Dermis microvascular lymphatic vessel endothelial cell (primary cell): Measurements from ENCODE around the gene LTA4H. TPM values are rescaled to one million over a fixed set of nuclear protein-coding genes. Genes with fewer than 3 reads are reported as not detected.

ENCODE experiments used
- DNase-seq, 2 donors: peaks; one replicate each; pipeline versions ENCODE4 v3.0.0 to v3.0.0-alpha.2; 2010; ENCODE audit warnings: low read depth in 2 of 2
- total RNA-seq: library from RNA; depleted of rRNA; stranded (reverse); fragments of >200 nt; gene quantifications from 2 replicates; pipeline ENCODE4 v1.2.1, GENCODE V29; 2014

LTA4H gene
- total RNA-seq, 1 donor from 2014 or later, result 52.5 TPM

- DNase-seq, result no peak
These were observed 22.7 kb upstream of the LTA4H start for GRCh38 chr12:96057986-96058553.

- no peak for DNase-seq
These were observed 21.5 kb upstream of the LTA4H start for GRCh38 chr12:96056646-96057455.

- peak in 1 of 2 donors; percentile 81 for DNase-seq
These were observed 18.8 kb upstream of the LTA4H start for GRCh38 chr12:96054244-96054610.

DNA sequence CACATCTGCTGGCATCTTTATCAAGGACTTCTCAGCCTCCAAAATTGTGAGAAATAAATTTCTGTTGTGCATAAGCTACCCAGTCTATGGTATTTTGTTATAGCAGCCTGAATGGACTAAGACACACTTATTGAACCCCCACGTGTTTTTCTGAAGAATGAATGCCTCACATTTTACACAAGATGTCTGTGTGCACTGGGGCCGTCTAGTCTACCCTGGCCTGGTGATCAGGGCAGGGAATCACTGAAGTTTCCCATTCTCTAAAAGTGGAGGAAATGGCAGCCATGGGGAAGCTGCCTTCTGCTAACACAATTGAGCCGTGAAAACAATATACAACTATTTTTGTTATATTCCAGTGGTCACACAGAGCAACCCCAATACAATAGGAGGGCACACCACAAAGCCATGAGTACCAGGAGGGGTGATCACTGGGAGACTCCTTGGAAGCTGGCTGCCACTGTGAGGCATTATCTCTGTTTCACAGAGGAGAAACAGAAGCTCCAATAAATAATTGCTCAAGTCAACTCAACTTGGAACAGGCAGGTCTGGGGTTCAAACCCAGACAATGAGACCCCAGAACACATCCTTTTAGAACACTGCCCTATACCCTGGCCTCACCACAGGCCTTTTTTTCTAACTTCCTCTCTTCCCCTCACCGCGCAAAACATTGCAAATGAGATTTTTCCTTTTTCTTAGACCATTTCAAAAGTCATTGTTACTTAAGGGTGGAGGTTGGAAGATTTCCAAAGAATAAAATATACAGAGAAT lies 18.3 kb upstream of the LTA4H start:
- DNase-seq, result peak in 1 of 2 donors; percentile 64

DNA sequence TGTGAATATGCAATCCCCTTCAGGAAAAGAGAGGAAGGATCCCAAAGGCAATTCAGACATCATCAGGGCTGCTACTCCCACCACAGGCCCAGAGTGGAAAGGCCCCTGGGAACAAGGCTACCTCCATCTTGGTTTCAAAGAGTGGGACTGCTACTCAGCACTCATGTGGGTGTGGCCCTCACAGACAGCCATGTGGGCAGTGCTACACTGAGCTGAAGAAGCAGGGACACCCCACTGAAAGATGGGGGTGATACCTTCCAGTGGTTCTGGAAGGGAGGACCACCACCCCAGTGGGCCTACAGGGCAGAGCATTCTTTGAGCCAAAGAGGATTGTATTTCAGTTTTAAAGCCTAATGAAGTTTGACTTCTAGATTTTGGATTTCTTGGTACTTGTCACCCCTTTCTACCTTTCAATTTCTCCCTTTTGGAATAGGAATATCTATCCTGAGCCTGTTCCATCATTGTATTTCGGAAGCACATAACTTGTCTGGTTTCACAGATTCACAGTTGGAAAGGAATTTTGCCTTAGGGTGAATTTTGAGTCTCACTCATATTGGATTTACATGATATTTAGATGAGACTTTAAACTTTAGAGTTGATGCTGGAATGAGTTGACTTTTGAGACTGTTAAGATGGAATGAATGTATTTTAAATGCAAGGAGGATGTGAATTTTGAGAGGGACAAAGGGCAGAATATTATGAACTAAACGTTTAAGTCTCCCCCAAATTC lies 16.5 kb upstream of the LTA4H start:
- no peak for DNase-seq

DNA sequence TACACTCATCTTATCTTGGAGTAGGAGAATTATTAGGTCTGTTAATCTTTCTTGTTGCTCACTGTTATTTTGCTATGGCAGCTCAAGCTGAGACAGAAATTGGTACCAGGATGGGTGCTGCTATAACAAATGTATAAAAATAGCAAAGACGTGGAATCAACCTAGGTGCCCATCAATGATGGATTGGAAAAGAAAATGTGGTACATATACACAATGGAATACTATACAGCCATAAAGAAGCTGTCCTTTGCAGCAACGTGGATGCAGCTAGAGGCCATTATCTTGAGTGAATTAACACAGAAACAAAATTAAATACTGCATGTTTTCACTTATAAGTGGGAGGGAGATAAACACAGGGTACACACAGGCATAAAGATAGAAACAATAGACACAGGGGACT lies 14.8 kb upstream of the LTA4H start:
- DNase-seq, result no peak

DNA sequence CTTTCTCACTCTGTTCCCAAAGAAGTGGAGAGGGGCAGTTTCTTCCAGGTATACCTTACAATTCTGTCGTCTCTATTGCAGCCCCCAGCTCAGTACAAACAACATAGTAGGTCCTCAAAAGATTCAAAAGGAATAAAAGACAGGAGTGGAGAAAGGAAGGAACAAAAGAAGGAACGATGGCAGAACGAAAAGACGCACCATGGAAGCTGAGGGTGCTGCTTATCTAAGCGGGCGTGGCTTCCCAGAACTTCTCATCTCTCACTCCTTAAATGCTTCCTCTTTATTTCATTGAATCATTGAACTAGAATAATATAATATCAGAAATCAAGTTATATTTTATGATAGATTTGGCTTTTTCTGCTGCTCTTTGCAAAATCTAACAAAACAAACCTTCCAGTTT lies 13.7 kb upstream of the LTA4H start:
- no peak for DNase-seq

DNA sequence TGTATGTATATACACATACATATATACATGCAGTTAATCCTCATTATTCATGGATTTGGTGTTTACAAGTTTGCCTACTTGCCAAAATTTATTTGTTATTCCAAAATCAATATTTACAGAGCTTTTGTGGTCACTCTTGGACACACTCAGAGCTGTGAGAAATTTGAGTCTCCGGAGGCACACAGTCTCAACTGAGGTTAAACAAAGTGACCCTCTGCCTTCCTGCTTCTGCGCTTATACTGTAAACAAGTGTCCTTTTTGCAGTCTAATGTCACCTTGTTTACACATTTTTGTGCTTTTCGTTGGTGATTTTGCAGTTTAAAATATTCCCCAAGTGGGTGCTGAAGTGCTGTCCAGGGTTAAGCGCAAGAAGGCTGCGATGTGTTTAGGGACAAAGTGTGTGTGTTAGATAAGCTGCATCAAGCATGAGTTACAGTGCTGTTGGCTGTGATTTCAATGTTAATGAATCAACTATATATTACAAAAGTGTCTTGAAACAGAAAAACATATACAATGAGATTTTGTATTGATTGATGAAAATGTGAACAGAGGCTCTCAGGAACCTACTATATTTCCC lies 13.1 kb upstream of the LTA4H start:
- peak in 1 of 2 donors; percentile 73 for DNase-seq

- DNase-seq, result peak; percentile 79 to 80
These were observed 12.1 kb upstream of the LTA4H start for GRCh38 chr12:96047229-96048211.

DNA sequence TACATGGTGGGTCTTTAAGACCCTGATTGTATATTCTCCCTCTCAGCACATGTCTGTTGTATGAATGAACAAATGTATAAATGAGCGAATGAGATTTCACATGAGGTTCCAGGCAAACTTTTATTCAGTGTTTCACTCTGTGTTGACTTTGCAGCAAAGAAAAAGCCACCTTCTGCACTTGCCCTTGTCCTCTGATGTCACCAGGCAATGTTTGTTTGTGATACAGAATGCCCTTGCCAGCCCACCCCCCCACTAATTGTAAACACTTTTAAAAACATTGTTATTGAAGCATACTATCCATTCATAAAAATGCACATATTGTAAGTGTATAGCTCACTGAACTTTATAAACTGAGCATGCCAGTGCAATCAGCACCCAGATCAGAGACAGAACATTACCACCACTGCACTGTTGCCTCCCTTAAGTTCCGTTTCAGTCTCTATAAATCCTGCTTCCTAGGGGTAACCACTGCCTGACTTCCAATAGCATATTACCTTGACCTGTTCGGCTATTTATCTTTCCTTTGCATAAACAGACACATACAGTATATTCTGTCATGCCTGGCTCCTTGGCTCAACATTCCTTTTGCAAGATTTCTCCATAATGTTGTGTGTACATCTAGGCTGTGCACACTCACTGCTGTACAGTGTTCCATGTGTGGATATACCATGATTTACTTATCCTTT lies 11.3 kb upstream of the LTA4H start:
- no peak for DNase-seq

- no peak for DNase-seq
These were observed 10.2 kb upstream of the LTA4H start for GRCh38 chr12:96045566-96045965.

- no peak for DNase-seq
These were observed 9.5 kb upstream of the LTA4H start for GRCh38 chr12:96044943-96045290.

- no peak for DNase-seq
These were observed 8.9 kb upstream of the LTA4H start for GRCh38 chr12:96044017-96044942.

GRCh38 chr12:96041181-96041580 lies 5.8 kb upstream of the LTA4H start:
- no peak for DNase-seq

- DNase-seq, result no peak
These were observed 5.1 kb upstream of the LTA4H start for GRCh38 chr12:96040305-96041133.

GRCh38 chr12:96039516-96039915 lies 4.1 kb upstream of the LTA4H start:
- no peak for DNase-seq

GRCh38 chr12:96036765-96037455 lies 1.5 kb upstream of the LTA4H start:
- no peak for DNase-seq
